PC-9 (cell line): Measurements from ENCODE around the gene ERCC2. TPM values are rescaled to one million over a fixed set of nuclear protein-coding genes. Genes with fewer than 3 reads are reported as not detected.

Experiments used
- BruUV-seq: library from RNA; stranded (reverse); fragments of 400-500 nt; replicated peaks from 2 replicates; lab custom pipeline; 2021; lab: Mats Ljungman, UMichigan
- CTCF ChIA-PET: fragments of 300-600 bp; sonication (Branson Sonifier 250); formaldehyde crosslinking; loops from one replicate; lab custom pipeline; 2022; ENCODE audit warnings: antibody characterized with exemption; lab: Charles Lee
- POLR2A ChIA-PET: fragments of 300-600 bp; sonication (Branson Sonifier 250); formaldehyde crosslinking; loops from one replicate; lab custom pipeline; 2022; ENCODE audit warnings: antibody characterized with exemption; ENCODE audit not compliant: unreplicated experiment; lab: Charles Lee
- DNase-seq, 2 experiments: peaks; one replicate each; pipeline versions ENCODE4 v3.0.0 to v3.0.0-alpha.2; 2015 to 2022; ENCODE audit warnings: mixed read lengths in 1 of 2
- H2AFZ ChIP-seq: fragments of 200-600 bp; sonication (generic); 2 replicates; pipeline ENCODE4 v1.8.1; 2017; ENCODE audit warnings: antibody characterized with exemption
- H3F3A ChIP-seq: fragments of 200-600 bp; sonication (generic); 2 replicates; pipeline ENCODE4 v1.8.1; 2017; ENCODE audit warnings: antibody characterized with exemption, mild to moderate bottlenecking, low read depth; ENCODE audit not compliant: insufficient read depth
- H3K27ac ChIP-seq: fragments of 200-600 bp; sonication (generic); 2 replicates; pipeline ENCODE4 v1.6.1; 2016; ENCODE audit warnings: mixed run types
- H3K27me3 ChIP-seq: fragments of 200-600 bp; sonication (generic); 2 replicates; pipeline ENCODE4 v1.6.1; 2016; ENCODE audit warnings: low read depth, mixed run types; ENCODE audit not compliant: insufficient read depth
- H3K36me3 ChIP-seq: fragments of 200-600 bp; sonication (generic); 2 replicates; pipeline ENCODE4 v1.6.1; 2016; ENCODE audit warnings: low read depth, mixed run types
- H3K4me1 ChIP-seq: fragments of 200-600 bp; sonication (generic); replicated peaks from 2 replicates; pipeline ENCODE4 v1.6.1; 2016; ENCODE audit warnings: mixed run types; ENCODE audit not compliant: insufficient read depth
- H3K4me2 ChIP-seq: fragments of 200-600 bp; sonication (generic); 2 replicates; pipeline ENCODE4 v1.6.1; 2017; ENCODE audit warnings: mixed run types
- H3K4me3 ChIP-seq: fragments of 200-600 bp; sonication (generic); 2 replicates; pipeline ENCODE4 v1.6.1; 2016; ENCODE audit warnings: mixed run types
- H3K79me2 ChIP-seq: fragments of 200-600 bp; sonication (generic); 2 replicates; pipeline ENCODE4 v1.6.1; 2017; ENCODE audit warnings: low read depth, mixed run types
- H3K9me2 ChIP-seq: fragments of 200-600 bp; sonication (generic); 2 replicates; pipeline ENCODE4 v1.8.1; 2017; ENCODE audit warnings: mild to moderate bottlenecking; ENCODE audit not compliant: insufficient read depth
- H3K9me3 ChIP-seq: fragments of 200-600 bp; sonication (generic); 2 replicates; pipeline ENCODE4 v1.8.1; 2016; ENCODE audit warnings: low read depth; ENCODE audit not compliant: insufficient read depth
- H4K20me1 ChIP-seq: fragments of 200-600 bp; sonication (generic); 2 replicates; pipeline ENCODE4 v1.8.1; 2017; ENCODE audit not compliant: insufficient read depth
- EZH2 ChIP-seq: fragments of 200-600 bp; sonication (generic); IDR thresholded peaks from 2 replicates; pipeline ENCODE4 v1.8.0; 2017; ENCODE audit warnings: antibody characterized with exemption, low read depth
- intact Hi-C: fragments of 100-400 bp; cut with micrococcal nuclease; formaldehyde crosslinking; loops from one replicate; pipeline ENCODE4 v1.10.0; 2022; ENCODE audit not compliant: unreplicated experiment
- total RNA-seq: library from RNA; stranded (reverse); gene quantifications from 2 replicates; pipeline ENCODE4 v1.2.3, GENCODE V29; 2021
- TF ChIP-seq, protein P1 (sequence below): fragments of 200-600 bp; sonication (generic); conservative IDR thresholded peaks from 2 replicates; pipeline ENCODE4 v1.6.1; 2017; ENCODE audit warnings: mixed run types, antibody characterized with exemption, mild to moderate bottlenecking, moderate library complexity

ERCC2 gene
- total RNA-seq, 1 experiment from 2014 or later = 33.1 TPM

DNA sequence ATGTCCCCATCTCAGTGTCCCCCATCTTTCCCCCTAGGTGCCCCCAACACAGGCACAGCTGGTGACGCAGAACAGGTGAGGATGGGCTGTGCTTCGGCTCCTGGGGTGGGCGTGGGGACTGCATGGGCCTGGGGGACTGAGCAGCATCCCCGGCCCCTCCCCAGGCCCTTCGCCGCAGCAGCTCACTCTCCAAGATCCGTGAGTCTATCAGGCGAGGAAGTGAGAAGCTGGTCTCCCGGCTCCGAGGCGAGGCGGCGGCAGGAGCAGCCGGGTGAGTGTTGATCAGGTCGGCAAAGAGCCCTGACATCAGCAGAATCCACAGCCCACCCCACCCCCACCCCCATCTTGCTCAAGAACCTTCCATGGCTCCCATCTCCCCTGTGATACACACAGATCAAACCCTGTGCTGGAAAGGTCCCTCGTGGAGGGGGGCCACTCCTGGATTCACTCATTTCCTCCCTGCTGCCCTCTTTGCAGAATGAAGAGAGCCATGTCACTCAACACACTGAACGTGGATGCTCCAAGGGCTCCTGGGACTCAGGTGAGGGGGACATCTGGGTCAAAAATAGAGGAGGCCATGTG lies 19.8 kb downstream of the ERCC2 start:
- no peak for DNase-seq
- TF ChIP-seq, protein P1, sequence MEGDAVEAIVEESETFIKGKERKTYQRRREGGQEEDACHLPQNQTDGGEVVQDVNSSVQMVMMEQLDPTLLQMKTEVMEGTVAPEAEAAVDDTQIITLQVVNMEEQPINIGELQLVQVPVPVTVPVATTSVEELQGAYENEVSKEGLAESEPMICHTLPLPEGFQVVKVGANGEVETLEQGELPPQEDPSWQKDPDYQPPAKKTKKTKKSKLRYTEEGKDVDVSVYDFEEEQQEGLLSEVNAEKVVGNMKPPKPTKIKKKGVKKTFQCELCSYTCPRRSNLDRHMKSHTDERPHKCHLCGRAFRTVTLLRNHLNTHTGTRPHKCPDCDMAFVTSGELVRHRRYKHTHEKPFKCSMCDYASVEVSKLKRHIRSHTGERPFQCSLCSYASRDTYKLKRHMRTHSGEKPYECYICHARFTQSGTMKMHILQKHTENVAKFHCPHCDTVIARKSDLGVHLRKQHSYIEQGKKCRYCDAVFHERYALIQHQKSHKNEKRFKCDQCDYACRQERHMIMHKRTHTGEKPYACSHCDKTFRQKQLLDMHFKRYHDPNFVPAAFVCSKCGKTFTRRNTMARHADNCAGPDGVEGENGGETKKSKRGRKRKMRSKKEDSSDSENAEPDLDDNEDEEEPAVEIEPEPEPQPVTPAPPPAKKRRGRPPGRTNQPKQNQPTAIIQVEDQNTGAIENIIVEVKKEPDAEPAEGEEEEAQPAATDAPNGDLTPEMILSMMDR = no peak
- TF ChIP-seq EZH2 = no peak
- no peaks in the 10 kb centered on the region for H3K9me3 ChIP-seq
- no peak overlapping the region for H3K4me3 ChIP-seq
- H3K27me3 ChIP-seq = no peaks in the 10 kb centered on the region
- peaks cover 6% of the 10 kb centered on the region; the same call in 1 of the 2 replicates for H3F3A ChIP-seq
- no TSS peak for BruUV-seq
- H3K9me2 ChIP-seq = no peaks in the 10 kb centered on the region
- H2AFZ ChIP-seq = no peak overlapping the region
- no peaks in the 10 kb centered on the region for H4K20me1 ChIP-seq
- H3K4me1 ChIP-seq = no peaks in the 10 kb centered on the region
- H3K79me2 ChIP-seq = no peaks in the 10 kb centered on the region
- no peaks in the 10 kb centered on the region for H3K36me3 ChIP-seq
- intact Hi-C loops = no loop called here
- POLR2A ChIA-PET = no interaction called here
- H3K27ac ChIP-seq = no peak overlapping the region
- CTCF ChIA-PET = no interaction called here
- no peak overlapping the region for H3K4me2 ChIP-seq

DNA sequence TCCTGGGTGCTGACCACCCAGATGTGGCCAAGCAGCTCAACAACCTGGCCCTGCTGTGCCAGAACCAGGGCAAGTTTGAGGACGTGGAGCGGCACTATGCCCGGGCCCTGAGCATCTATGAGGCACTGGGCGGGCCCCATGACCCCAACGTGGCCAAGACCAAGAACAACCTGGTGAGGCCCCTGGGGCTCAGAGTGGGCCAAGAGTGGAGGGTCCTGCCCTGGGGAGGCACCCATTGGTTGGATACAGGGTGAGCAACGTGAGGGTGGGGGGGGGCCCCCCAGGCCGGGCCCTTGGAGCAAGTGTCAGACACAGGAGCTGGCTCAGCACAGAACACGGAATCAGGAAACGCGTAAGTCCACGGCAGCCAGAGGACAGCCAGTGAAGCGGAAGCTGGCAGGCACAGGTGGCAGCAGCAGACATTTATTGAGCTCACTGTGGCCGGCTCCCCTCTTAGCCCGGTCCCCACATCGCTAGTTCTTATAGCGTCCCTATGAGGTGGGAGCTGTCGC lies 20.9 kb downstream of the ERCC2 start:
- ChIA-PET POLR2A (no interaction called here), CTCF (no interaction called here)
- Histone ChIP-seq H3K4me1 (no peaks in the 10 kb centered on the region), H3K36me3 (no peaks in the 10 kb centered on the region), H3K9me2 (no peaks in the 10 kb centered on the region), H3K27me3 (no peaks in the 10 kb centered on the region), H3K4me2 (no peak overlapping the region), H3K9me3 (no peaks in the 10 kb centered on the region), H3K4me3 (no peak overlapping the region), H4K20me1 (no peaks in the 10 kb centered on the region), H3K79me2 (no peaks in the 10 kb centered on the region), H3K27ac (no peak overlapping the region), H3F3A (no peaks in the 10 kb centered on the region), H2AFZ (no peak overlapping the region)
- intact Hi-C loops = no loop called here
- BruUV-seq = no TSS peak
- DNase-seq = no peak
- TF ChIP-seq EZH2 = no peak

DNA sequence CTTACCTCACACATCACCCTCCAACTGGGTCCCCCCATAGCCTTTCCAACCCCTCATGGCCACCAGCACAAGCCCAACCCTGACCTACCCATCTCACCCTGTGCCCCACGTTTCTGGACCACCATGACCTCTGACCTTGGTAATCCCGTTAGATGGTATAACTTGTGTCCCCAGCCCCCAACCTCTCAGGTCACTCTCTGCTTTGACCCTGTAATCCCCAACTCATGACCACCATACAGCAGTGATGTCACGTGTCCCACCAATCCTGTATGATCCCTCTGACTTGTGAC lies 21.3 kb downstream of the ERCC2 start:
- Histone ChIP-seq H3F3A (no peaks in the 10 kb centered on the region), H3K4me3 (no peak overlapping the region), H2AFZ (no peak overlapping the region), H3K9me3 (no peaks in the 10 kb centered on the region), H3K4me2 (no peak overlapping the region), H3K79me2 (no peaks in the 10 kb centered on the region), H3K27ac (no peak overlapping the region), H3K4me1 (no peaks in the 10 kb centered on the region), H3K27me3 (no peaks in the 10 kb centered on the region), H3K9me2 (no peaks in the 10 kb centered on the region), H4K20me1 (no peaks in the 10 kb centered on the region), H3K36me3 (no peaks in the 10 kb centered on the region)
- ChIA-PET CTCF (no interaction called here), POLR2A (no interaction called here)
- no peak for TF ChIP-seq EZH2
- TF ChIP-seq, protein P1 = no peak
- DNase-seq = no peak
- intact Hi-C loops = no loop called here
- no TSS peak for BruUV-seq
